Measurements from ENCODE around the gene MFRP. TPM values are rescaled to one million over a fixed set of nuclear protein-coding genes. Genes with fewer than 3 reads are reported as not detected.

Gene MFRP
- total and polyA plus RNA-seq, 8 donors = not detected

DNA sequence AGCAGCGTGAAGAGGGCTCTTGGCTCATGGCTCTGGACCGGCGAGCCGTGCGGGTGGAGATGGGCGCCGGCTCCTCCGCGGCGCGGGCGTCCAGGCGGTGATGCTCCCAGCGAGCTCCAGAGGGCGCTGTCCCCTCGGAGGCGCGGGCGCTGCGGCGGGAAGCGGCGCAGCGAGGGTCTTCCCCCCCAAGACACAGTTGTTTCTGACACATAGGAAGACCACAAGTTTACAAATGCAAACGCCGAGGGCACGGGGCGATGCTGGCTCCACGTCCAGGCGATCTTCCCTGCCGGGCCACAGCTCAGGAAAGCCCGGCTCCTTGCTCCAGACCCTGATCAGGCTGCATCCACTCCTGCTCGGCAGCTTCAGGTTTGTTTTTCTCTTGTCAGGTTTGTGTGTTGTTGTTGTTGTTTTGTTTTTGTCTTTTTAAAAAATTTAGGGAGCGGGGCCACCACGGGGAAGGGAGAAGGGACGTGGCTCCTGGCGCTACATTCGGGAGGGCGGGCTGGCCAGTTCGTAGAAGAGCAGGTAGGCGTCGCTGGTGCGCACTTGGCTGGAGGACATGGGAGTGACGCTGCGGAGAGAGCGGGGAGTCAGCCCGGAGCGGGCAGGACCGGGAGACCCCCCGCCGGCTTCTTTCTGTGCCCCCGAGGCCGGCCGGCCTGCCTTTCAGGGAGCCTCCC is 10.0 kb upstream of the MFRP start:
- peaks cover 0 to 4% (median 0%) of the 10 kb centered on the region in 3 donors for H3K27me3 ChIP-seq
- H3K4me3 ChIP-seq = peak overlapping the region; percentile 41 to 53 (median 51)
- intact Hi-C loops (cut with DNase I; ENCODE audit: low total_unique reads) = loop anchor here (10.0 kb wide), 1 partner anchor 118 kb away; no protein-coding TSS in a partner anchor
- peak overlapping the region; percentile 42 to 88 (median 68) for H3K27ac ChIP-seq
- DNase-seq = peak; percentile 85 to 95
- no peaks in the 10 kb centered on the region for H3K9me3 ChIP-seq
- peaks cover 12 to 45% (median 33%) of the 10 kb centered on the region in 4 donors for H3K4me1 ChIP-seq
- H3K36me3 ChIP-seq = peaks cover 0 to 27% (median 16%) of the 10 kb centered on the region in 4 donors
- TF ChIP-seq POLR2AphosphoS5 (IDR thresholded peaks at IDR 0.05) (peak; percentile 14 to 32 (median 24)), EP300 (IDR thresholded peaks at IDR 0.05) (no peak)
- TF ChIP-seq, protein P1, sequence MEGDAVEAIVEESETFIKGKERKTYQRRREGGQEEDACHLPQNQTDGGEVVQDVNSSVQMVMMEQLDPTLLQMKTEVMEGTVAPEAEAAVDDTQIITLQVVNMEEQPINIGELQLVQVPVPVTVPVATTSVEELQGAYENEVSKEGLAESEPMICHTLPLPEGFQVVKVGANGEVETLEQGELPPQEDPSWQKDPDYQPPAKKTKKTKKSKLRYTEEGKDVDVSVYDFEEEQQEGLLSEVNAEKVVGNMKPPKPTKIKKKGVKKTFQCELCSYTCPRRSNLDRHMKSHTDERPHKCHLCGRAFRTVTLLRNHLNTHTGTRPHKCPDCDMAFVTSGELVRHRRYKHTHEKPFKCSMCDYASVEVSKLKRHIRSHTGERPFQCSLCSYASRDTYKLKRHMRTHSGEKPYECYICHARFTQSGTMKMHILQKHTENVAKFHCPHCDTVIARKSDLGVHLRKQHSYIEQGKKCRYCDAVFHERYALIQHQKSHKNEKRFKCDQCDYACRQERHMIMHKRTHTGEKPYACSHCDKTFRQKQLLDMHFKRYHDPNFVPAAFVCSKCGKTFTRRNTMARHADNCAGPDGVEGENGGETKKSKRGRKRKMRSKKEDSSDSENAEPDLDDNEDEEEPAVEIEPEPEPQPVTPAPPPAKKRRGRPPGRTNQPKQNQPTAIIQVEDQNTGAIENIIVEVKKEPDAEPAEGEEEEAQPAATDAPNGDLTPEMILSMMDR (IDR thresholded peaks at IDR 0.05) = peak in 5 of 7 experiments; percentile 74 to 93 (median 77)
- WGBS, 5 donors = 0 to 6% (median 1%) methylated on average over 37 to 54 of the region's 54 CpGs

DNA sequence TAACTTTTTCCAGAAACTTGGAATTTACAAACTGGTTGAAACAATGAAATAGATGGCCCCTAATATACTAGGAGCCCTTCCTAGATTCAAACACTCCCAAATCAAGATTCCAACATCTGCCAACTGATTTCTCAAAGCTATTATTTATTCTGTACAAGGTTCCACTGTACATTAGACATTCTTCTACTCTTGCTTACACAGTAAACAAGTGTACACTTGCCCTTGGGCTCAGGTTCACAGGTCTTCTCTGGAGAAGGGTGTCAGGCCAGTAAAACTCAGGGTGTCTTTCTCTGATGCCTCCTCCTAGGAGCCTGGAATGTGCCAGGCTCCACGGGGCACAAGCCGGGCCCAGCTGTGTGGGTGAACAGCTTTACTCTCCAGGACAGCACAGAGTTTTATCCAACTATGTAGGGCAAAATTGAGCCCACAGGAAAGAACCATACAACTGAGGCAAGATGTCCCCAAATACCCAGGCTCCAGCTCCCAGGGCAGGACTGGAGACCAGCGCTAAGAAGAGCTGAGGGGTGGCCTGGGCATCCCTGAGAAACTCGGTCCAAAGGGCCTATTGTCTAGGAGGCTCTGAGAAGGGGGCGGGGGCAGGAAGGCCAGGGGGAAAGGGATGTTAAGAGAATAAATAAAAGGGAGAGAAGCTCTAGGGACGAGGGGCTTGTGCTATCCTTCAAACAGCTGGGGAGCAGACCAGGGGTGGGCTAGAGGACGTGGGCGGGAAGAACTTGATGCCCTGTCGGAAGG is 8.8 kb upstream of the MFRP start:
- WGBS, 5 donors = 71 to 75% (median 74%) methylated on average over 9 of the region's 9 CpGs
- intact Hi-C loops (cut with DNase I; ENCODE audit: low total_unique reads) = loop anchor here (10.0 kb wide), 1 partner anchor 120 kb away; no protein-coding TSS in a partner anchor

DNA sequence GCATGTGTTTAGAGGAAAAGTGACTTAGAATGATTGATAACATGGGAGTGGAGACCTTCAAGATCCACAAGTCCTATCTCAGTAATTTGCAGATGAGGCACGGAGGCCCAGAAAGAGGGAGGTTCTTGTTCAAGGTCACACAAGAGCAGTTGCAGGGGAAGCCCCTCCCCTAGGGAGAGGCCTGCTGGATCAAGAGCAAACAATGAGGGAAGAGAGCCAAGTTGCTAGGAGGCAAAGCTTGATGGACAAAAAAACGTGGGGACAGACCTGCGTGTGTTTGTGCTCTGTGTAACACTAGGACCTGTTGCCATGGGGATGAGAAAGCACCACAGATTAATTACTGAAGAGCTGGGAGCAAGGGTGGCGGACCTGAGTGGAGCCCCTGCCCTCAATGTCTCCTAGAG is 6.4 kb upstream of the MFRP start:
- H3K27ac ChIP-seq = peak overlapping the region in 2 of 5 donors; percentile 8 to 40
- WGBS, 5 donors = 16 to 26% (median 19%) methylated on average over 4 of the region's 4 CpGs

More for the DNA sequence above, 8.8 kb upstream of the MFRP start:
- Histone ChIP-seq H3K27me3 (peaks cover 0 to 4% (median 0%) of the 10 kb centered on the region in 3 donors), H3K36me3 (peaks cover 0 to 27% (median 16%) of the 10 kb centered on the region in 4 donors), H3K4me3 (no peak overlapping the region), H3K27ac (peak overlapping the region in 1 of 5 donors; percentile 88), H3K4me1 (peaks cover 6 to 33% (median 26%) of the 10 kb centered on the region in 4 donors), H3K9me3 (no peaks in the 10 kb centered on the region)
- DNase-seq = no peak
- TF ChIP-seq POLR2AphosphoS5 (IDR thresholded peaks at IDR 0.05) (no peak), EP300 (IDR thresholded peaks at IDR 0.05) (no peak), POLR2A (IDR thresholded peaks at IDR 0.05) (no peak)

DNA sequence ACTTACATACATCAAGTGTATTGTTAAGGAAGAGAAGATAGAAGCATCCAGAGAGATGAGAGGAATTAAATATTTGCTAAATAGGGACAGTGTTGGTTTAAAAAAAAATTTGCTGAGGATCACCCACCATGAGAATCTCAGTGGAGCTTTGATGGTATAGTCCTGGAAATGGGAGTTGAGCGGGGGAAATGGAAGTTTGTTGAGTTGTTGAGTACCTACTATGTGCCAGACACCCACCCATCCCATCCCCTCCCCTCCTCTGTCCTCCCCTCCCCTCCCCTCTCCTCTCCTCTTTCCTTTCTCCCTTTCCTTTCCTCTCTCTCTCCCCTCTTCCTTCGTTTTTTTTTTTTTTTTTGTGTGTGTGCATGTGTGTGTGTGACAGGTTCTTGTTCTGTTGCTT is 4.7 kb upstream of the MFRP start:
- Histone ChIP-seq H3K4me1 (peaks cover 6 to 30% (median 14%) of the 10 kb centered on the region in 4 donors), H3K27me3 (peaks cover 0 to under 1% (median 0%) of the 10 kb centered on the region in 3 donors), H3K9me3 (no peaks in the 10 kb centered on the region), H3K4me3 (no peak overlapping the region), H3K36me3 (no peaks in the 10 kb centered on the region), H3K27ac (no peak overlapping the region)
- TF ChIP-seq EP300 (IDR thresholded peaks at IDR 0.05) = no peak
- no peak for TF ChIP-seq POLR2AphosphoS5 (IDR thresholded peaks at IDR 0.05)
- TF ChIP-seq, protein P1 (IDR thresholded peaks at IDR 0.05) = no peak
- TF ChIP-seq POLR2A (IDR thresholded peaks at IDR 0.05) = no peak
- DNase-seq = no peak
- WGBS, 5 donors = 51 to 93% (median 62%) methylated on average over 1 to 2 of the region's 2 CpGs
- intact Hi-C loops (cut with DNase I; ENCODE audit: low total_unique reads) = loop anchor here (10.0 kb wide), 1 partner anchor 124 kb away; no protein-coding TSS in a partner anchor

More for the DNA sequence above, 6.4 kb upstream of the MFRP start:
- Histone ChIP-seq H3K27me3 (peaks cover 0 to 4% (median 0%) of the 10 kb centered on the region in 3 donors), H3K36me3 (peaks cover 0 to 5% (median 2%) of the 10 kb centered on the region in 4 donors), H3K9me3 (no peaks in the 10 kb centered on the region), H3K4me3 (no peak overlapping the region), H3K4me1 (peaks cover 6 to 33% (median 24%) of the 10 kb centered on the region in 4 donors)
- peak; percentile 70 to 93 for DNase-seq
- no peak for TF ChIP-seq POLR2AphosphoS5 (IDR thresholded peaks at IDR 0.05)
- intact Hi-C loops (cut with DNase I; ENCODE audit: low total_unique reads) = loop anchor here (10.0 kb wide), 1 partner anchor 122 kb away; no protein-coding TSS in a partner anchor

DNA sequence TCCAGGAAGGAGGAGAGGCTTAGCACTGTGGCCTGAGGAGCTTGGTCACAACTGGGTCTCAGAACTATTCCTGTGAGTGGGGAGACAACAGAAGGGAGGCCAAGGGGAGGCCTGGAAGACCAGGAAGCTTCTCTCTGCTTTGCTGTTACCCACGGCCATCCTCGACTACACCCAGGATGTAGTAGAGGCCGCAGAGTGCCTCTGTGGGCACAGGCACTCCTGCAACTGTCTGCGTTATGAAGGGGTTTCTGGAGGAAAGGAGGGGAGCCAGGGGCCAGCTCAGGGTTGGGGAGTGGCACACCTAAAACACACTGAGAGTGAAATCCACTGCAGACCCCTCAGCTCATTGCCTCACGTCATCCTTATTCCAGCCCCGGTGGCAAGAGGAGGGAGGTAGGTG is 3.8 kb upstream of the MFRP start:
- H3K36me3 ChIP-seq = no peaks in the 10 kb centered on the region
- intact Hi-C loops (cut with DNase I; ENCODE audit: low total_unique reads) = loop anchor here (10.0 kb wide), 1 partner anchor 124 kb away; no protein-coding TSS in a partner anchor
- no peaks in the 10 kb centered on the region for H3K9me3 ChIP-seq
- 72 to 94% (median 78%) methylated on average over 6 of the region's 6 CpGs for WGBS, 5 donors
- TF ChIP-seq POLR2AphosphoS5 (IDR thresholded peaks at IDR 0.05) (no peak), EP300 (IDR thresholded peaks at IDR 0.05) (no peak), POLR2A (IDR thresholded peaks at IDR 0.05) (no peak)
- TF ChIP-seq, protein P1 (IDR thresholded peaks at IDR 0.05) = no peak
- H3K4me1 ChIP-seq = peaks cover 6 to 22% (median 11%) of the 10 kb centered on the region in 4 donors
- H3K27ac ChIP-seq = no peak overlapping the region
- peaks cover 0 to 7% (median 0%) of the 10 kb centered on the region in 3 donors for H3K27me3 ChIP-seq
- no peak for DNase-seq
- no peak overlapping the region for H3K4me3 ChIP-seq
